Activated T-cell treated with anti-CD3 and anti-CD28 coated beads for 1 hour (primary cell): ENCODE results near the gene RND3.

ENCODE experiments used
- DNase-seq: peaks from one replicate; pipeline ENCODE4 v3.0.0-alpha.2; 2020; ENCODE audit warnings: low read depth

Gene RND3, protein sequence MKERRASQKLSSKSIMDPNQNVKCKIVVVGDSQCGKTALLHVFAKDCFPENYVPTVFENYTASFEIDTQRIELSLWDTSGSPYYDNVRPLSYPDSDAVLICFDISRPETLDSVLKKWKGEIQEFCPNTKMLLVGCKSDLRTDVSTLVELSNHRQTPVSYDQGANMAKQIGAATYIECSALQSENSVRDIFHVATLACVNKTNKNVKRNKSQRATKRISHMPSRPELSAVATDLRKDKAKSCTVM

DNA sequence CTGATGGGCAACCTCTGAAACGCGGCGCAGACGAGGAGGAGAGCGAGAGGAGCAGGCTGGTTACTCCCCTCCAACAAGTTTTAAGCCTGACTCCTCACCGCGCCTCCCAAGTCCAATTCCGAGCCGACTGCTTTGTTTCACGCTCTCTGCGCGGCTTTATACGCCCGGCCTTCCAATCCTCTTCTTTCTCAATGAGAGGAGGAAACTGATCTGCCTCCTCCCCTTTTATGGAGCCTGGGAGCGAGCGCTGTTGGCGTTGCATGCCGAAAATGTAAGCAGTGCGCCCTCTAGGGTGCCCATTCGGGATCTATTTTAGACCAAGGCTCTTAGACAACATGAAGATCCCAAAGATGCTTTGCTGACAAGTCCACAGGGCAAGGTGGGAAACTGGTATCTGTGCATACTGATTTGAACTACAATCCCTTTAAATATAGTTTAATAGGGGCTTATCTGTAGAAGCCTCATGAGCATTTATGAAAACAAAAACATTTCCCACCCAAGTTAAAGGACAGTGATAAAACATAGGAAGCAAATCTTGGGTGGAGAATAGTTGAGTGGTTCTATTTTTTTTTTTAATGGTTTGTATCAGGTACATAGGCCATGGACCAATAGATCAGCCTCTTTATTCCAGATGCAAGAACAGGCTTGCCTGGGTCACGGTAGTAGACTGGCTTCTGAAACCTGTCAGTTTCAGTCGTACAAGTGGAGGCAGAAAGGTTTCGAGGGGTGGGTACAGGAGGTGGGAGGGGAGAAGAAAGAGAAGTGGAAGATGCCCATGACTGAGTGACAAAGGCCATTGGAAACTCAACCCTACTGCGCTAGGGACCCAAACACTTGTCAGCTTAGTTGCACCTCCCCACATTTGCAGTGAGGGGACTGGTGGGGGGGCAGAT, at the start of gene RND3:
Gene RND3, minus strand, starts transcription at position 131 of the 893 bp plus-strand sequence. CDS start 250 bp downstream, outside the sequence.
- peak; percentile 2 for DNase-seq

DNA sequence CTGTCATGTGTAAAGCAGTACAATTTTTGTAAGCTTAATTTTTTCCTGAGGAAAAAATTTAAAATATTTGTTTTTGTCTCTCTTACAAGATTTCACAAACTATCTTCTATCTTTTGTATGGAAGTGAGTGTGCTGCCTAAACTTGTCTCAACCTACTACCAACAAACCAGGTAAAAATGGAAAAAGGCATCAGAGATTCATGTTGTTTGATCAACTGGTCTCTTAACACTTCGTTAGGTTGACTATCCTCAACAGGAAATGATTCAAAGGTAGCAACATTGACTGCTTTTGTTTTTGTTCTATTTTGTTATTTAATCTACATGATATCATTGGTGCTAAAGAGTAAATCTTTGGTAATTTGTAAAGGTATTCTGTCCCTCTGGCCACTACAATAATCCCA, 47.7 kb upstream of the RND3 start:
- DNase-seq: no peak

DNA sequence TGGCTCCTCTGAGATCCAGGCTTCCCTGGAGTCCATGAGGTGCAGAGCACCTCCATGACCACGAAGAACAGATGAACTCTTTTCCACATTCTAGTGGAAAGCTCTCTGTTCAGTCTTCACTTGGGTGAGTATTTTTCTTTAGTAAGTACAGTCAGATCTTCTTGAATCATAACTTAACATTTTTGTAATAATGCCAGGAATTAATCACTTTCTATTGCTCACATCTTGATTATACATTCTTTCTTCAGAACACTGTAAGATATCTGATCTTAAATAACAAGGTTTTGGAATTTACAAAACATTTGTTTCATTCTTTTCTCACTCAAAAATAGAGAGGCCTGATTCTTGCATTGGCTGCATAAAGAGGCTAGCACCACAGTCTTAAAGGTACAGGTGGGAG, 45.4 kb upstream of the RND3 start:
- no peak for DNase-seq

DNA sequence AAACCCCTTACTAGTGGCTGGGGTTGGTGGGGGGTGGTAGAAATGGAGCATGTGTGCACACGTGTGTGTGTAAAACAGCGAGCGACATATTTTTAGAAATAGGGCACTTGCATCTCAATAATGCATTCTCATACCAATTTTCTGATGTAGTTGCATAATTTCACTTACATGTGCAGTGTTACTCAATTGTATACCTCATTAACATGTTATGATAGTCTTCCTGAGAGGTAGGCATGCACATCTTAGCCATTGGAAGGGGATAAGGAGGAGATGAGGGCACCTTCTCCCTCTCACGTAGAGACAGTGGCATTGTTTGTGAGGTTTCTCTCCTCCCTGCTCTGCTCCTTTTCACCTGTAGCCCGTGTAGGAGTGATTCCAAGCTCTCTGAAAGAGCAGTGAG, 44.6 kb upstream of the RND3 start:
- no peak for DNase-seq

DNA sequence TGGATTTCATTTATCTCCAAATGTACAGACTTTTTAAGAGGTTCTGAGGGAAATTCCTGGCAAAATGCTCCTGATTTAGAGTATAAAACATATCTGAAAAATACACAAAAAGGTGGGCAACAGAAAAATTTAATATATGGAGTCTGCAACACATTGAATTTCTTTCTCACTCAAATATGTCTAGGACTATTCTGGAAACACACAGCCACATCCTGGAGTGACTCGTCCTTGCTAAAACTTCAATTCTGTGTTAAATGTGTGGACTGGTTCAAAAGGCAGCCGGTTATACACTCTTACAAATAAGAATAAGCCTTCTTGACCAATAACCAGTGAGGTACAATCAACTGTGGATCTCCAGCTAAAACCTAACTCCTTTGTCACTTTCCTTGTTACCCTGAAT, 44.1 kb upstream of the RND3 start:
- no peak for DNase-seq

DNA sequence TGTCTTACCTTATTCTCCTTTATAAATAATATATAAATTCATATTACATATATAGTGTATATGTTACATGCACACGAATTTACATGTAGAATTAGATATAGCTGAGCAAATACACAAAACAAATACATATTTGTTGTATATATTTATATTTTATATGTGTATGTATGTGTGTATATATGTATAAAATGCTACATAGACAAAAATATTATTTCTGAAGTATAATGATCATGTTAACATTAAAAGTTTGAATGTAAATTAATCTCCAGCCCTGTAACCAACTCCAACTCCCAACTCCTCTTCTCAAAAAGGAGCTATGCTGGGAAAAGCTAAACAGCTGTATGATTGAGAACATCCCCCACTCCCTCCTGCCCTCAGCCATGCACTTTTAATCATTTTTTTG, 42.7 kb upstream of the RND3 start:
- DNase-seq: no peak

DNA sequence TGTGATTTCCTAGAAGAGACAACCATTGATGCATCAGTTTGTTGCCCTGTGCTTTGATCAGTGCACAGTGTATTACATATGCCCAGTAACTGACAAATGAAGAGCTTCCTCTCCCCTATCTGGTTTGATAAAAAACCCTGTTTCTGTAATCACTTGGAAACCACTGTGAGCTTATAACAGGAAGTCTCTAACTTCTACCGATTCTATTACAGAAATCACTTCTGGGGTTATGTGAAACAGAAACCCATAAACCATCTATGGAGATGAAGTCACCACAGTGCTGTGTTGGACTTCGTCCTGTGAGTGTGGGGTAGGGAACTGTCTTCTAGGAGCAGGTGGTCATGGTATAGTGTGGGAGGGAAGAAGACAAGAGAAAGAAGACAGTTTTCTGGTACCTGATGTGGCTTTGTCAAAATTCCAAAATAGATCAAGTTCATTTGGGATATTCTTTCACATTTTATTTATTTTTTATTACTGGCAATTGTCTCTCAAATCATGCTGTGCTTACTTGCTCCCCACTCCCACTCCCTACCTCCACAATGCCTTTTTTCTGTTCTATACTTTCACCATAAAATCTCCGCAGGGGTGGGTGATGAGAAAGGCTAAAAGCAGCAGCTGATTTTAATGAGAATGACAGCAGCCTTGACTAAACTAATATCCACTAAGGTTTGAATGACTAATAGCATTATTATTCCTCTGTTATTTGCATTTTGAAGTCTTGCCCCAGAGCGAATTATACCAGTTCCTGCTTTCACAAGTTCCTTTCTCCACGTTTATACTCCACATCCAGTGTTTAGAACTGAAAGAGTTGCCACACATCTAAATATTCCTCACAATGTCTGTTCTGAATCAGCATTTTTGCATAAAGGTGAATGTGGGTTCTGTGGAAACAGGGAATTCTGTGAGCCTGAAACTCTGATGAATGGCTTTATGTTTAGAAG, 41.7 kb upstream of the RND3 start:
- no peak for DNase-seq

DNA sequence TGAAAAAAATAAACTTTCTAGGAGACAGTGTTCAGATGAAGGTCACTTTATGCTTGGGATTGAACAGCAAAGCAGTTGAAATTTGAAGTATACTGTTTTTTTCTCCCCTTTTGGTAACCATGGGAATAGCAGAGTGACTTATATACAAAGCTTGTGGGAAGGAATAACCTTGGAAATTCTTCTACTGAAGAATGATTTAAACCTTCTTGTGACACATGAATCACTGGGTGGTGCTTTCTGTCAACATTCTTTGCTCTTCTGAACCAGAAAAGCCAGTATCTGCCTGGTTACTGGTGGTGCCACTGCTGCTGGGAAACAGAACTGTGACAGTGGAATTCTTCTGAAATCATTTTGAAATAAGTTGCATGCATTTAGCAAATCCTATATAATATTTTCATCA, 39.4 kb upstream of the RND3 start:
- no peak for DNase-seq

DNA sequence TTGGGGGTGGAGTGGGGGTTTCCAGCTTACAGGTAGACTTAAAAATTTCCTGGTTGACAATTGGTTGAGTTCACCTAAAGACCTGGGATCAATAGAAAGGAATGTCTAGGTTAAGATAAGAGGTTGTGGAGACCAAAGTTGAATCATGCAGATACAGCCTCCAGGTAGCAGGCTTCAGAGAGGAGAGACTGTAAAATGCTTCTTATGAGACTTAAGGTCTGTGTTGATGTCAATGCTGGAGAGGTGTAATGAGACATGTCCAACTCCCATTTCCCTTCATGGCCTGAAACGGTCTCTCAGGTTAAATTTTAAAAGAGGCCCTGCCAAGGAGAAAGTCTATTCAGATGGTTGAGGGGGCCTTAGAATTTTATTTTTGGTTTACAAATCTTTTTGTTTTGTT, 38.5 kb upstream of the RND3 start:
- no peak for DNase-seq

DNA sequence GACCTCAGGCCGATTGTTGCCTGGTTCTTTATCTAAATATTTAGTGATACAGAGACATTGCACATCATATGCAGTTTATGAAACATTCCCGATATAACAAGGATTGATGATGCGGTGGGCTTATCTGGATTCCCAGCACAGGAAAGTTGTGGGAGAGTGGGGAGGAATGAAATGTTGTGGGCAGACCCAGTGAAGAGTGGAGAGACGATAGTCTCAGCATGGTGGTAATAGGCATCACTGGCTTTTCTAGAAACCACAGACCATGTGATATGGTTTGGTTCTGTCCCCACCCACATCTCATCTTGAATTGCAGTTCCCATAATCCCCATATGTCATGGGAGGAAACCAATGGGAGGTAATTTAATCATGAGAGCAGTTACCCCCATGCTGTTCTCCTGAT, 34.8 kb upstream of the RND3 start:
- no peak for DNase-seq

DNA sequence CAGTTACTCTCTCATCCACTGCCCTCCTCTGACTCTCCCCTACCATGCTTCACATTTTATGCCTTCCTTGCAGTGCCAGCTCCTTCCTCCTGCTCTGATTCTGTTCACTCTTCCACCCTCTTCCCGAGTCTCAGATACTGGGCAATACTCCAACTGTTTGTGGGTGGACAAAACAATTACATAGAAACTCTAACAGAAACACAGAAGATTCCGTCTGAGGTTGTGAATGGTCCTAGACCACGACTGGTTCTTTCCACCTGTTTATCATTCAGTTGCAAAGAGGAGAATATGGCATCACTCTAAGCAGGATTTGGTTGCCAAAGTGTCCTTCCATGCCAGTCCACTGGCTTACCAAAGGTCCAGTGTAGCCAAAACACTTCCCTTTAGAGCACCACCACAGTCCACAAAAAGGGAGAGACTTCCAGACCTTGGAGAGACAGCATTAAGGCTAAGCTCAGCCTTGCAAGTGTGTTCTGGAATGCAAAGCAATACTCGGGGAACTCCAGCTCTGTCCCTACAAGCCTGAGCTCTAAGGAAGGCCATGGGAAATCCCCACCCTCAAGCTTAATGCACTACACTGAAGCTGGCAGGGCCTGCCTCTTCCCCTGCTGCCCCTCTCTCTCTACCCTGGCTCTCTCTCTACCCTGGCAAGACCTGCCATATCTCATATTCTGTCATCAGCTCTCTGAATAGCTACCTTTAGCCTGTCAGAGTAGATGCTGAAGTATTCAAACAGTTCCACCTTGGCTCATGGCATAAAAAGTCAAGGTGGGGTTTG, 33.6 kb upstream of the RND3 start:
- no peak for DNase-seq

DNA sequence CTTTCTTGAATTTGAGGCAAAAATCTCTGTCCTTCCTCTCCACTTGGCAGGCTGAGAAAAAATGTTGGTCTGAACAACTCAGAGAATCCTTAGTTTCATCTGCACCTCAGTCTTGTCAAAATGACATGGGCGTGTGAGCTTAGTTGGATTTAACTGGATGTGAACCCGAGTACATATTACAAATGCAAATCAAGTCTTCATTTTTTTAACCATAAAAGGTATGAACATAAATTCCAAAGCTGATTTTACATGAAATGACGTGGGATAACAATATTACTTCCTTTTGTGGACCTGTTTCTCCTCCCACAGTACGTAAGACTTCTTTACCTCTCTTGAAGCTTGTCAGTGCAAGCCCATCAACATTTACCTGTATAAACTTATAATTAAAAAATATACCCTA, 32.6 kb upstream of the RND3 start:
- DNase-seq: no peak

DNA sequence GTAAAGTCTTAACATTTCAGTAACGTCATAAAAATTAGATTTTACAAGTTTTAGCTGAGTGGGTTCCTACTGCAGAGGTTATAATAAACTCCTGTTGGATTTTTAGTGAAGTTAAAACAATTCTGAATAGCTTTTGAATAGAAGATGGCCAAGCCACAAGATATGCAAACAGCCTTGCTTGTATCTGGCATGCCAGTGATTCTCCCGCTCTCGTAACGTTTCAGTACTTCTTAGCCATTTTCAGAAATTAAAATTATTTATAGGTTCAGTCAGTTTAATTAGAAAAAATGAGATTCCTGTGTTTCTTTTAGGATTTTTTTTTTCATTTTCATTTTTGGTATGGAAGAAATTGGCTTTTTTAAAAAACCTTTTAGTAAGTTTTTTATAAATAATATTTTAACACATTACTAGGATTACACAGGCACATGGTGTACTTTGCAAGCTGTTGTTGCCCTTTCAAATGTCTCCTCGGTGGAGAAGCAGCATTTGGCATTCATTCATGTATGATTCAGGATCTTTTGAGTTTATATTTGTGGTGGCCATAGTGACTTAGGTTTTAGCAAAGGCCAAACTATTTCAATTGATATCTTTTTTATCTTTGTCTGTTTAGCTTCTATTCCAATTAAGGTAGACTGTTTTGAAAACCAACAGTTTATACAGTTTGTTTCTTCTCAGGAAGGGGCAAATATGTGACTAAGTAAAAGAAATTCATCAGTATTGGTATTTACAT, 30.6 kb upstream of the RND3 start:
- no peak for DNase-seq

DNA sequence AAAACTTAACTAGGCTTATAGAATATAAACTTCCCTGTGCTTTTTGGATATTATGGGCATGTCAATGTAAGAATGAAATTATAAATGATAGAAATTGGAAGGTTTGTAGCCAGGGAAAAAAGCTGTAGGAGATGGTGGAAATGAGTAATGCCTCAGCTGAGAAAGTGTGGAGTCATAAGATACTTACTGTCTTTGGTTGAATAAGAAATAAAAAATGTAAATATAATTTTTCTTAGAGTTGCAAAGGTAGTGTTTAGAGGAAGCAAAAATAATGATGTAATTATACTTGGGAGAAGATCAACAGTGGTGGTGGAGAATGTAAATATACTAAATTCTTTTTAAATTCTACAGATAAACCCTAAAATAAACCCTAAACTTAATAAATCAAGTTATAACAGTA, 26.2 kb upstream of the RND3 start:
- no peak for DNase-seq

DNA sequence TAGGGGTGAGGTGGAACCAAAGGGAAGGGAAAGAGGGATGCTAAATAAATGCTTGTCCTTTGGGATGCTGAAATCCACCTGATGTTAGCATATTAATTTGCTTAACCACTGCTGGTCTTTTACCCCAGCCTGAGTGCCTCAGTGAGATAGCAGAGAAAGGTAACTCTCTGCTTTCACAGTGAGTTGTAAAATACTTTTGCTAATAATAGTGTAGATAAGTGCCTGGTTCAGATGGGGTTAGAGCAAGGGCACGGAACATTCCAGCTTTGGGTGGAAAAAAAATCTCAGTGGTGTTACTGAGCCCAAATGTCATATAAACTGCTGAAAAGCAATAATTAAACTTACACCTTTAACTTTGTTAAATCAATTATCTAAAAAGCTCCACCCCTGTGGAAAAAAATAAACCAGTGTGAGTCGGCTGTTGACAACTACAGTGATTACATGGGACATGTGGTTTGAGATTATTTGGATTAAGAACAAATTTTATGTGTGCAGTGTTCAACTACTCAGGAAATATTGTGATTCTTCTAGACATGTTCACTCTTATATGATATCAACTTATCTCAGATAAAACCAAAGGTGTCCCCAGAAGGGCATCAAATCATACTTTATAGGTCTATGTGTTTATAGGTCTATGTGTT, 21.1 kb upstream of the RND3 start:
- DNase-seq: no peak

DNA sequence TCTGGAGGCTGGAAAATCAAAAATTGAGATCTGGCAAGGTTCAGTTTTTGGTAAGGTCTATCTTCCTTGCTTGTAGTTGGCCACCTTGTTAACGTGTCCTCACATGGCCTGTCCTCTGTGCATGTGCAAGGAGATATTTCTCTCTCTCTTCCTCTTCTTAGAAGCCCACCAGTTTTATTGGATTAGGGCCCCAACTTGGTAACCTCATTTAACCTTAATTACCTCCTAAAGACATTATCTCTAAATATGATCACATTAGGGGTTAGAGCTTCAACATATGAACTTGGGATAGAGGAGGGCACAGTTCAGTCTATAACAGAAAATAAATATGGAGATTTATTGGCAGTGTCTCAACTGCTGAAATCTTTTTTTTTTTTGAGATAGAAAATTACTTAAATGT, 19.6 kb upstream of the RND3 start:
- no peak for DNase-seq

DNA sequence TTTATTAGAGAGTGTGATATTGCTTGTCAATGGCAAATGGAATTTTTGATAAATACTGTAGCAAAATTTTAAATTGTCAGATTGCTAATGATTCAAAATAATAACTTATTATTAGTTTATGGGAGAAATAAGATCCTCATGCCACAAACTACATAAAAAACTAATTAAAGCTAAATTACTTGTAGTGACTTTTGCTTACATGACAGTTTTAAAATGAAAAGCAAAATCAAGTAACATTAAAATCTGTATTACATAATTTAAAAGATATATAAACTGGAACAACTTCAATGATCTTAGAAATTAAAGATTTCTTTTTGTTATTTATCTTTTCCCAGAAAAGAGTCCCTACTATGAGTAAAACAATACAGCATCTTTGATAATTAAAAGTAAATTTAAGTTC, 17.7 kb upstream of the RND3 start:
- no peak for DNase-seq

DNA sequence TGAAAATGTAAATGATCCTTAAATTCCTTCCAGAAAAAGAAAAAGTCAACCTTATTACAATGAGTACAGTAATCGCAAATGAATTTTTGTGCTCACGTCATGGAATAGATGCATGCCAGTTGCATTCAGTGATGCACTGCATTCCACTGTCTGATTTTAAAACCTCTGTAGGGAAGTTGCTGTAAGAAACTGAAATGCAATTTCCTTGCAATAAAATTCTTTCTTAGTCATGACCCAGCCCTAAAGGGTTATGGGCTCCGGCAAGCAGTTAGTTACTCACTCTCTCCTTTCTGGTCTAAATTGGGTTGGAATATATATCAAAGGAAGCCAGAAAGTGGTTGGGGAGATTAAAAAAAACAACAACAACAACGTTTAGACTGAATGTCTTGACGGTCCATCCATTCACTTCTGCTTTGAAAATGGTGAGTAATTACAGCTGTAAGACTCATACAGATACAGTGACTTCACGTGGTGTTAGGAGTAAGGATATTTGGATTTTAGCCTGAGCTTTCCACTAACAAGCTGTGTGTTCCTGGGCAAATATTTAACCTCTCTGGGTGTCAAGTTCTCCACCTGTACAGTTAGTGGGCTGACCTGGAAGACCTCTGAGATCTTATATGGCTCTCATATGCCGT, 8.6 kb upstream of the RND3 start:
- DNase-seq: no peak

DNA sequence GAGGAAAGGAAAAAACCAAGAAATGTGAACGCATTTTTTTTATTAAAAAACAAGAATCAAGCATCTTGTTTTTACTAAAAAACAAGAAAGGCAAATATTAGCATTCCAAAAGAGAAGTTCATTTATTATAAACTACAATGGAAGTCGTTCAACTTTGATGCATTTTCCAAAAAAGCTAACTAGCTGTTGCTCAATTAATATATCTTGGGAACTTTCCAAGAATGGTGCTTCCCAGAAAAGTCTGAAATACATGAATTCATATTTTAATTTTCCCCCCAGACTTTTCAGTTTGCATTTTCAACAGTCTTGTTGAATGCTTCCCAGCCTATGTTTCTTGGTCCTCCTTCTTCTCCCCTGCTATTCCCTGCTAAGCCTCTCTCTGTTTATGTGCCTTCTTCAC, 7.5 kb upstream of the RND3 start:
- DNase-seq: no peak
